Lung (tissue), 12 donors: ENCODE data around the gene CBX4. TPM values are rescaled to one million over a fixed set of nuclear protein-coding genes. Genes with fewer than 3 reads are reported as not detected.

Experiments used
- ATAC-seq: fragments of 200-7000 bp; cut with Tn5 transposase; one replicate; pipeline ENCODE4 v1.9.1; 2020; ENCODE audit warnings: moderate number of reproducible peaks; ENCODE audit not compliant: insufficient read depth, low FRiP score
- DNase-seq, 3 donors: peaks; one replicate each; pipeline ENCODE4 v3.0.0-alpha.2; 2013 to 2017
- H3K27ac ChIP-seq, 2 donors: one replicate each; pipeline ENCODE4 v1.5.1; 2013; ENCODE audit warnings: mild to moderate bottlenecking in 2 of 2, moderate library complexity in 2 of 2, control low read depth in 1 of 2, inconsistent platforms in 1 of 2, low read depth in 1 of 2, low read length in 1 of 2
- H3K27me3 ChIP-seq, 3 donors: one replicate each; pipeline ENCODE4 v1.5.1; 2013; ENCODE audit warnings: low read length in 2 of 3; ENCODE audit not compliant: control insufficient read depth in 3 of 3, insufficient read depth in 3 of 3
- H3K36me3 ChIP-seq, 4 donors: one replicate each; pipeline ENCODE4 v1.5.1; 2013; ENCODE audit warnings: low read length in 4 of 4, mild to moderate bottlenecking in 1 of 4, moderate library complexity in 1 of 4; ENCODE audit not compliant: control insufficient read depth in 4 of 4, insufficient read depth in 4 of 4
- H3K4me1 ChIP-seq, 5 donors: one replicate each; pipeline ENCODE4 v1.5.1; 2013; ENCODE audit warnings: low read length in 5 of 5, mild to moderate bottlenecking in 2 of 5, moderate library complexity in 1 of 5; ENCODE audit not compliant: control insufficient read depth in 5 of 5, insufficient read depth in 5 of 5
- H3K4me3 ChIP-seq: one replicate; pipeline ENCODE4 v1.5.1; 2013; ENCODE audit warnings: mild to moderate bottlenecking, control low read depth, moderate library complexity
- H3K9ac ChIP-seq, 2 donors: one replicate each; pipeline ENCODE4 v1.5.1; 2013; ENCODE audit warnings: low read length in 2 of 2, control low read depth in 1 of 2; ENCODE audit not compliant: insufficient read depth in 1 of 2
- H3K9me3 ChIP-seq, 4 donors: one replicate each; pipeline ENCODE4 v1.5.1; 2013; ENCODE audit warnings: low read length in 3 of 4, mild to moderate bottlenecking in 1 of 4, moderate library complexity in 1 of 4; ENCODE audit not compliant: control insufficient read depth in 4 of 4, insufficient read depth in 3 of 4
- CTCF ChIP-seq: IDR thresholded peaks from 2 replicates; pipeline ENCODE4 v1.5.1; 2012; ENCODE audit warnings: mild to moderate bottlenecking; ENCODE audit errors: control extremely low read depth, extremely low read depth
- WGBS, 2 donors: extraction: QIAGEN DNeasy Blood & Tissue Kit; methylation state at CpG; one replicate each; pipeline ENCODE4 v1.1.7; 2013; 5-methylcytosine and 5-hydroxymethylcytosine counted together
- polyA plus RNA-seq, 2 donors: library from polyadenylated mRNA; stranded (reverse); fragments of 200-250 nt; gene quantifications; one replicate each; pipeline ENCODE4 v1.2.1, GENCODE V29; 2013
- total RNA-seq, 2 donors: library from RNA; depleted of rRNA in 1 of 2; stranded (reverse); fragments of >200 nt in 1 of 2; gene quantifications; one replicate each; pipeline ENCODE4 v1.2.1, GENCODE V29; 2014 to 2021
- donor health status: control.
- donor health status: control.
- donor health status: Bipolar disorder and iron deficiency.
- donor health status: healthy.
- donor health status: DM: yes; HTN: yes; CAD: no.

CBX4 gene
- total and polyA plus RNA-seq, 4 donors = 12.8 to 32.0 (median 17.5) TPM

- Histone ChIP-seq H3K9me3 (no peaks in the 10 kb centered on the region), H3K36me3 (no peaks in the 10 kb centered on the region), H3K9ac (no peak overlapping the region), H3K27ac (no peak overlapping the region), H3K4me3 (no peak overlapping the region), H3K4me1 (peaks cover 0 to 16% (median 4%) of the 10 kb centered on the region in 5 donors), H3K27me3 (peaks cover 0 to 4% (median 0%) of the 10 kb centered on the region in 3 donors)
- WGBS, 2 donors = 86 to 89% methylated on average over 8 of the region's 8 CpGs
- DNase-seq (no peak), ATAC-seq (no peak)
- no peak for TF ChIP-seq CTCF
Observed at GRCh38 chr17:79849953-79850352, 10.7 kb upstream of the CBX4 start.

GRCh38 chr17:79848370-79848766 lies 9.1 kb upstream of the CBX4 start:
- no peak for ATAC-seq
- Histone ChIP-seq H3K9ac (no peak overlapping the region), H3K27me3 (peaks cover 0 to 9% (median 0%) of the 10 kb centered on the region in 3 donors), H3K4me1 (peaks cover 0 to 21% (median 9%) of the 10 kb centered on the region in 5 donors), H3K36me3 (no peaks in the 10 kb centered on the region), H3K4me3 (no peak overlapping the region), H3K27ac (no peak overlapping the region), H3K9me3 (no peaks in the 10 kb centered on the region)
- DNase-seq = no peak
- 84 to 91% methylated on average over 8 of the region's 8 CpGs for WGBS, 2 donors
- no peak for TF ChIP-seq CTCF

- DNase-seq (no peak), ATAC-seq (no peak)
- Histone ChIP-seq H3K27ac (no peak overlapping the region), H3K36me3 (no peaks in the 10 kb centered on the region), H3K9ac (no peak overlapping the region), H3K4me3 (no peak overlapping the region), H3K4me1 (peaks cover 0 to 25% (median 11%) of the 10 kb centered on the region in 5 donors), H3K27me3 (peaks cover 0 to 11% (median 2%) of the 10 kb centered on the region in 3 donors), H3K9me3 (no peaks in the 10 kb centered on the region)
- TF ChIP-seq CTCF = no peak
- 83 to 94% methylated on average over 12 of the region's 12 CpGs for WGBS, 2 donors
Observed at GRCh38 chr17:79847698-79848369, 8.6 kb upstream of the CBX4 start.
